ENCODE measurements around the gene OTOG.

OTOG gene

GRCh38 chr11:17571431-17572358, 24.6 kb downstream of the OTOG start:
- no peak for DNase-seq (ENCODE audit: extremely low spot score)
- ChIA-PET CTCF (no interaction called here), POLR2A (no interaction called here)
- TF ChIP-seq ARNT (IDR thresholded peaks at IDR 0.05): no peak
- TF ChIP-seq SUZ12 (IDR thresholded peaks at IDR 0.05): no peak
- no peak for TF ChIP-seq SP1 (IDR thresholded peaks at IDR 0.05)
- no peak for TF ChIP-seq FOXK2 (IDR thresholded peaks at IDR 0.05)
- TF ChIP-seq NFRKB (IDR thresholded peaks at IDR 0.05): no peak
- TF ChIP-seq TARDBP (IDR thresholded peaks at IDR 0.05): no peak
- TF ChIP-seq LEF1 (IDR thresholded peaks at IDR 0.05; ENCODE audit: borderline replicate concordance): no peak
- no peak for TF ChIP-seq FOXA1 (IDR thresholded peaks at IDR 0.05)
- no peak for TF ChIP-seq CTBP1 (IDR thresholded peaks at IDR 0.05; ENCODE audit: borderline replicate concordance)
- no peak for TF ChIP-seq BHLHE40 (IDR thresholded peaks at IDR 0.05; ENCODE audit: borderline replicate concordance)
- TF ChIP-seq PKNOX1 (IDR thresholded peaks at IDR 0.05): no peak
- no peak for TF ChIP-seq HDGF (IDR thresholded peaks at IDR 0.05; ENCODE audit: borderline replicate concordance)
- no peak for TF ChIP-seq FOXM1 (IDR thresholded peaks at IDR 0.05; ENCODE audit: borderline replicate concordance)
- no peak for TF ChIP-seq L3MBTL2 (conservative IDR thresholded peaks at IDR 0.05)
- TF ChIP-seq ELF4 (IDR thresholded peaks at IDR 0.05): no peak
- TF ChIP-seq ZNF384 (IDR thresholded peaks at IDR 0.05): no peak

GRCh38 chr11:17572359-17572690, 25.3 kb downstream of the OTOG start:
- DNase-seq (ENCODE audit: extremely low spot score): no peak
- TF ChIP-seq ZNF384 (IDR thresholded peaks at IDR 0.05) (no peak), ELF4 (IDR thresholded peaks at IDR 0.05) (no peak), HDGF (IDR thresholded peaks at IDR 0.05; ENCODE audit: borderline replicate concordance) (no peak), FOXK2 (IDR thresholded peaks at IDR 0.05) (no peak), PKNOX1 (IDR thresholded peaks at IDR 0.05) (no peak), FOXM1 (IDR thresholded peaks at IDR 0.05; ENCODE audit: borderline replicate concordance) (no peak), LEF1 (IDR thresholded peaks at IDR 0.05; ENCODE audit: borderline replicate concordance) (no peak), FOXA1 (IDR thresholded peaks at IDR 0.05) (no peak), CTBP1 (IDR thresholded peaks at IDR 0.05; ENCODE audit: borderline replicate concordance) (no peak), NFRKB (IDR thresholded peaks at IDR 0.05) (no peak), SP1 (IDR thresholded peaks at IDR 0.05) (no peak), TARDBP (IDR thresholded peaks at IDR 0.05) (no peak), SUZ12 (IDR thresholded peaks at IDR 0.05) (no peak), ARNT (IDR thresholded peaks at IDR 0.05) (no peak)
- ChIA-PET CTCF (no interaction called here), POLR2A (no interaction called here)

- ChIA-PET POLR2A (no interaction called here), CTCF (no interaction called here)
- DNase-seq (ENCODE audit: extremely low spot score): no peak
- TF ChIP-seq FOXK2 (IDR thresholded peaks at IDR 0.05) (no peak), HDGF (IDR thresholded peaks at IDR 0.05; ENCODE audit: borderline replicate concordance) (no peak), FOXA1 (IDR thresholded peaks at IDR 0.05) (no peak), PKNOX1 (IDR thresholded peaks at IDR 0.05) (no peak), ARNT (IDR thresholded peaks at IDR 0.05) (no peak), ZNF384 (IDR thresholded peaks at IDR 0.05) (no peak), SP1 (IDR thresholded peaks at IDR 0.05) (no peak), SUZ12 (IDR thresholded peaks at IDR 0.05) (no peak), BHLHE40 (IDR thresholded peaks at IDR 0.05; ENCODE audit: borderline replicate concordance) (no peak), ELF4 (IDR thresholded peaks at IDR 0.05) (no peak)
Measured at GRCh38 chr11:17572791-17573460, 25.9 kb downstream of the OTOG start.

GRCh38 chr11:17573526-17573925, 26.5 kb downstream of the OTOG start:
- ChIA-PET CTCF (no interaction called here), POLR2A (no interaction called here)
- TF ChIP-seq PKNOX1 (IDR thresholded peaks at IDR 0.05) (no peak), ELF4 (IDR thresholded peaks at IDR 0.05) (no peak), ZNF384 (IDR thresholded peaks at IDR 0.05) (no peak), LEF1 (IDR thresholded peaks at IDR 0.05; ENCODE audit: borderline replicate concordance) (no peak)
- no peak for DNase-seq (ENCODE audit: extremely low spot score)

GRCh38 chr11:17574141-17575091, 27.4 kb downstream of the OTOG start:
- DNase-seq (ENCODE audit: extremely low spot score): no peak
- POLR2A ChIA-PET: no interaction called here
- no peak for TF ChIP-seq FOXA1 (IDR thresholded peaks at IDR 0.05)
- no peak for TF ChIP-seq ARNT (IDR thresholded peaks at IDR 0.05)
- no peak for TF ChIP-seq TARDBP (IDR thresholded peaks at IDR 0.05)
- no peak for TF ChIP-seq FOXK2 (IDR thresholded peaks at IDR 0.05)
- no peak for TF ChIP-seq L3MBTL2 (conservative IDR thresholded peaks at IDR 0.05)
- TF ChIP-seq ELF4 (IDR thresholded peaks at IDR 0.05): no peak
- no peak for TF ChIP-seq LEF1 (IDR thresholded peaks at IDR 0.05; ENCODE audit: borderline replicate concordance)
- TF ChIP-seq HDGF (IDR thresholded peaks at IDR 0.05; ENCODE audit: borderline replicate concordance): no peak
- CTCF ChIA-PET: no interaction called here

All from HEK293T (cell line).